GM10266 (cell line): ENCODE results near the gene WNT5A.

Experiments used
- DNase-seq: peaks from one replicate; pipeline ENCODE4 v3.0.0; 2012; ENCODE audit errors: extremely low spot score
- CTCF ChIP-seq: IDR thresholded peaks from 2 replicates; pipeline ENCODE4 v1.5.1; 2012; ENCODE audit warnings: mild to moderate bottlenecking, low read depth; ENCODE audit not compliant: control insufficient read depth, insufficient read depth; ENCODE audit errors: missing control alignments

The WNT5A gene

GRCh38 chr3:55484801-55485791, 2.0 kb downstream of the WNT5A start:
- DNase-seq, result peak; percentile 89
- peak; percentile 77 for TF ChIP-seq CTCF

- TF ChIP-seq CTCF, result no peak
- no peak for DNase-seq
These were observed 2.9 kb downstream of the WNT5A start for GRCh38 chr3:55484191-55484689.

GRCh38 chr3:55483196-55484095, 3.7 kb downstream of the WNT5A start:
- DNase-seq, result no peak
- no peak for TF ChIP-seq CTCF

GRCh38 chr3:55482496-55483195, 4.5 kb downstream of the WNT5A start:
- TF ChIP-seq CTCF, result no peak
- no peak for DNase-seq

GRCh38 chr3:55481744-55482495, 5.2 kb downstream of the WNT5A start:
- DNase-seq, result no peak
- TF ChIP-seq CTCF, result no peak
